ENCODE measurements around the gene SEMA5B.

The SEMA5B gene

DNA sequence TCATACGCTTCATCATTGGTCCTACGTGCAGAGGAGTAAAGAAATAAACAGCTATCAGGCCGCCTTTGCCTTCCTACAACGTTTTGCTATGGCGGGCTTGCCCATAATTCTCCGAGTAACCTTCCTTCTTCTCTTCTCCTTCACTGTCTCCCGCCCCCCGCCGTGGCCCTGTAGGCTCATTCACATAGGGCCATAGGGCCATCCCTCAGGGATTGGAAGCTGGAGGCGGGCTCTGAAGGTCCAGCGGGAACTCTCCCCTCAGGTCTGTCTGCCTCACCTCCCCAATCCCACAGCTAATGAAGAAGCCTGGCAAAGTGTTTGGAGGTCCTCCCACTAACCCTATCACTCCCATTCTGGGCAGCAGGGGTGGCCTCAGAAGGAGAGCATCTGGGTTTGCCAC is 43.6 kb downstream of the SEMA5B start:
- H3K9me2 ChIP-seq (ENCODE audit: low read depth, low read length): no peaks in the 10 kb centered on the region
- no peaks in the 10 kb centered on the region for H3K4me1 ChIP-seq (ENCODE audit: insufficient read depth, low read length, severe bottlenecking)
- H3F3A ChIP-seq (ENCODE audit: insufficient read depth, low read length): no peaks in the 10 kb centered on the region
- no peaks in the 10 kb centered on the region for H3K79me2 ChIP-seq (ENCODE audit: insufficient read depth, low read length)
- H3K4me2 ChIP-seq (ENCODE audit: low read length): no peak overlapping the region
- no peak overlapping the region for H2AFZ ChIP-seq (ENCODE audit: low read length)
- no peaks in the 10 kb centered on the region for H3K36me3 ChIP-seq (ENCODE audit: insufficient read depth, low read length)
- H3K9me3 ChIP-seq (ENCODE audit: low read length): no peaks in the 10 kb centered on the region
- H3K9ac ChIP-seq (ENCODE audit: low read length): no peak overlapping the region
- no peak overlapping the region for H3K4me3 ChIP-seq (ENCODE audit: low read depth, low read length, poor library complexity, severe bottlenecking)
- H4K20me1 ChIP-seq (ENCODE audit: insufficient read depth, low read length): no peaks in the 10 kb centered on the region
- H3K27me3 ChIP-seq (ENCODE audit: insufficient read depth, low read length): no peaks in the 10 kb centered on the region
- H3K27ac ChIP-seq (ENCODE audit: low read depth, low read length, poor library complexity, severe bottlenecking): no peak overlapping the region
- TF ChIP-seq, protein P1, sequence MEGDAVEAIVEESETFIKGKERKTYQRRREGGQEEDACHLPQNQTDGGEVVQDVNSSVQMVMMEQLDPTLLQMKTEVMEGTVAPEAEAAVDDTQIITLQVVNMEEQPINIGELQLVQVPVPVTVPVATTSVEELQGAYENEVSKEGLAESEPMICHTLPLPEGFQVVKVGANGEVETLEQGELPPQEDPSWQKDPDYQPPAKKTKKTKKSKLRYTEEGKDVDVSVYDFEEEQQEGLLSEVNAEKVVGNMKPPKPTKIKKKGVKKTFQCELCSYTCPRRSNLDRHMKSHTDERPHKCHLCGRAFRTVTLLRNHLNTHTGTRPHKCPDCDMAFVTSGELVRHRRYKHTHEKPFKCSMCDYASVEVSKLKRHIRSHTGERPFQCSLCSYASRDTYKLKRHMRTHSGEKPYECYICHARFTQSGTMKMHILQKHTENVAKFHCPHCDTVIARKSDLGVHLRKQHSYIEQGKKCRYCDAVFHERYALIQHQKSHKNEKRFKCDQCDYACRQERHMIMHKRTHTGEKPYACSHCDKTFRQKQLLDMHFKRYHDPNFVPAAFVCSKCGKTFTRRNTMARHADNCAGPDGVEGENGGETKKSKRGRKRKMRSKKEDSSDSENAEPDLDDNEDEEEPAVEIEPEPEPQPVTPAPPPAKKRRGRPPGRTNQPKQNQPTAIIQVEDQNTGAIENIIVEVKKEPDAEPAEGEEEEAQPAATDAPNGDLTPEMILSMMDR (IDR thresholded peaks at IDR 0.05; ENCODE audit: low read length): no peak
- no peak for TF ChIP-seq EZH2 (IDR thresholded peaks at IDR 0.05; ENCODE audit: borderline replicate concordance, low read length)

DNA sequence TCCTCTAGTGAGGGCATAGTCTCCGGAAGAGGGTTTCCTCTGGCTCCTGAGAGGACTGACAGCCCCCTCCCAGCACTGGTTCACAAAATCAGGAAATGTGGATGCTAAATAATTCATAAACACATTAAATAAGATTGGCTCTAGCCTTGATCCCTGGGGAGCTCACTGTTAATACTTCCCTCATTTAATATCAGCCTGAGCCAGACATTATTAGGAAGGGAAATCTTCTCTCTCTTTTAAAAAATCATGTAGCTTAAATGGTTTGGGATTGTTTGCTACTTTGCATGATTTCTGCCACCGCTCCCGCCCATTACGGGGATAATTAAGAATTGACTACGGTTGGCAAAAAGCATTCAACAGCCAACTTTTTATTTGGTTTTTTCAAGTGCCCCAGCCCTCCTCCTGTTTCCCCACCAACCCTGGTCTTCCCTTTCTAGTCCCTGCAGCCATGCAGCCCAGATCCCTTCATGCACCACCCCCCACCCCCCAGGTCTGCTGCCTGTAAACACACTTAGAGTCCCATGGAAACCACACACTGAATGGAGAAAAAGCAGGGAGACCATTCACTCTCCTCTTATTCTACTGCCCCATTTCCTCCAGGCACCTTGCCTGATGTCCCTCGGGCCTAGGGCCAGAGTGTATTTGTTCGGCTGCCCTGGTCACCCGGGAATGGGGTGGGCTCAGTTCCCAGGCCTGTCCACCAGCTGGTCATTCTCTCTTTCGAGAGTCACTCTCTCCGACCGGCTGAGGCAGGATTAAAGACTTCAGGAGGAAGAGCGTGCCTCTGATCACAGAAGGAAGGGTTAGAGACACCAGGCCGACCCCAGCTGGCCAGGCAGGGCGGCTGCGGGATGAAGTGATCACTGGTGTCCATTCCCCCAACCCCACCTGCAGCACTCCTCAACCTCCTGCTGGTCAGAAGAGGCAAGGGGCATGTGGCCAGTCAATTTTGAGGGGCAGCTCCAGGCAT is 45.1 kb downstream of the SEMA5B start:
- H3K27ac ChIP-seq (ENCODE audit: low read depth, low read length, poor library complexity, severe bottlenecking): no peak overlapping the region
- H3K4me3 ChIP-seq (ENCODE audit: low read depth, low read length, poor library complexity, severe bottlenecking): no peak overlapping the region
- TF ChIP-seq, protein P1 (IDR thresholded peaks at IDR 0.05; ENCODE audit: low read length): no peak
- TF ChIP-seq EZH2 (IDR thresholded peaks at IDR 0.05; ENCODE audit: borderline replicate concordance, low read length): no peak

DNA sequence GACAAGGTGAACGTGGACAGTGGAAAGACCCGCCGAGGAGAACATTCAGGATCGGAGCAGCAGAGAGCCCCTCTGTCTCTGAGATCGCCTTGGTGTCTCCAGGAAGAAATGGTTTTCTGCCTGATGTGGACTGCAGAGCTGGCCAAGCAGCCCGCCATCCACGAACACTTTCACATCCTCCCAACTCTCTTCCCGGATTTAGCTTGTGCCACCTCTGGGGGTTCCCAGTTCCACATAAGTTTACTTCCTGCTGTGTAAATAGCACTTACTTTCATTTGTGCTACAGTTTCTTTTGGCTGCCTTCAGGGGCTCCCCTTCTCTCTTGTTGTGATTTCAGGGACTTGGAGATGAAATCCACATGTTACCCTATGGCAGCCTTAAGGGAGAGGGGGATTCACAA is 48.4 kb downstream of the SEMA5B start:
- TF ChIP-seq EZH2 (IDR thresholded peaks at IDR 0.05; ENCODE audit: borderline replicate concordance, low read length): no peak
- TF ChIP-seq, protein P1 (IDR thresholded peaks at IDR 0.05; ENCODE audit: low read length): no peak
- Histone ChIP-seq H3K4me2 (ENCODE audit: low read length) (no peak overlapping the region), H3F3A (ENCODE audit: insufficient read depth, low read length) (no peaks in the 10 kb centered on the region), H3K27me3 (ENCODE audit: insufficient read depth, low read length) (no peaks in the 10 kb centered on the region), H3K27ac (ENCODE audit: low read depth, low read length, poor library complexity, severe bottlenecking) (no peak overlapping the region), H3K79me2 (ENCODE audit: insufficient read depth, low read length) (no peaks in the 10 kb centered on the region), H2AFZ (ENCODE audit: low read length) (no peak overlapping the region), H3K36me3 (ENCODE audit: insufficient read depth, low read length) (no peaks in the 10 kb centered on the region), H3K9me3 (ENCODE audit: low read length) (no peaks in the 10 kb centered on the region), H3K4me1 (ENCODE audit: insufficient read depth, low read length, severe bottlenecking) (peaks cover 22% of the 10 kb centered on the region), H3K9ac (ENCODE audit: low read length) (no peak overlapping the region), H3K9me2 (ENCODE audit: low read depth, low read length) (no peaks in the 10 kb centered on the region), H3K4me3 (ENCODE audit: low read depth, low read length, poor library complexity, severe bottlenecking) (no peak overlapping the region), H4K20me1 (ENCODE audit: insufficient read depth, low read length) (no peaks in the 10 kb centered on the region)

More for the DNA sequence above, 45.1 kb downstream of the SEMA5B start:
- H3K9me3 ChIP-seq (ENCODE audit: low read length): no peaks in the 10 kb centered on the region
- no peaks in the 10 kb centered on the region for H3K36me3 ChIP-seq (ENCODE audit: insufficient read depth, low read length)
- no peak overlapping the region for H3K4me2 ChIP-seq (ENCODE audit: low read length)
- H3K9me2 ChIP-seq (ENCODE audit: low read depth, low read length): no peaks in the 10 kb centered on the region
- H4K20me1 ChIP-seq (ENCODE audit: insufficient read depth, low read length): no peaks in the 10 kb centered on the region
- no peaks in the 10 kb centered on the region for H3K79me2 ChIP-seq (ENCODE audit: insufficient read depth, low read length)
- no peaks in the 10 kb centered on the region for H3K27me3 ChIP-seq (ENCODE audit: insufficient read depth, low read length)
- no peak overlapping the region for H3K9ac ChIP-seq (ENCODE audit: low read length)
- no peaks in the 10 kb centered on the region for H3K4me1 ChIP-seq (ENCODE audit: insufficient read depth, low read length, severe bottlenecking)
- no peaks in the 10 kb centered on the region for H3F3A ChIP-seq (ENCODE audit: insufficient read depth, low read length)
- no peak overlapping the region for H2AFZ ChIP-seq (ENCODE audit: low read length)
